ENCODE data around the gene TCAIM. TPM values are rescaled to one million over a fixed set of nuclear protein-coding genes. Genes with fewer than 3 reads are reported as not detected.

TCAIM gene
- total and polyA plus RNA-seq, 9 of the 15 experiments (the other 6 are each of a cell fraction or from before 2014, with no cell fraction given) = 19.7 to 53.3 (median 36.9) TPM

DNA sequence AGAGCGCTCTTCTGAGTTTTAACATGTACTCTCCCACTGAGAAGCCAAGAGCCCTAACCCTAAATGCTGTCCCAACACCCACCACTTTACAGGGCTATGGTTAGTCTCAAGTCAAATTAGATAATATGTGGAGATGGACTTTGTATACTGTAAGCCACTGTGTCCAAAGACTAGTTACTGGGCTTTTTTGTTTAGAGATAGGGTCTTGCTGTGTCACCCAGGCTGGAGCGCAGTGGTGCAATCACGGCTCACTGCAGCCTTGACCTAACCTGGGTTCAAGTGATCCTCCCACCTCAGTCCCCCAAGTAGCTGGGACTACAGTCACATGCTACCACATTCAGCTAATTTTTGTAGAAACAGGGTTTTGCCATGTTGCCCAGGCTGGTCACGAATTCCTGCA lies 115.7 kb downstream of the TCAIM start:
- Histone ChIP-seq H3K9ac (ENCODE audit: insufficient read depth in 1 of 2, low read depth in 2 of 2, low read length in 2 of 2) (no peak overlapping the region), H3K79me2 (ENCODE audit: control insufficient read depth, insufficient read depth, low read length) (peaks cover 13% of the 10 kb centered on the region; the same call in 1 of the 3 replicates), H3K9me3 (replicated peaks; ENCODE audit: control insufficient read depth, insufficient read depth, low read depth, low read length) (0 out of 2 replicates have a peak, but pooled peaks cover 4% of the 10 kb centered on the region), H4K20me1 (replicated peaks; ENCODE audit: control insufficient read depth, insufficient read depth, low read length) (no peaks in the 10 kb centered on the region), H2AFZ (ENCODE audit: low read depth, low read length) (no peak overlapping the region), H3K27me3 (ENCODE audit: control insufficient read depth in 2 of 2, insufficient read depth in 2 of 2, low read length in 2 of 2) (no peaks in the 10 kb centered on the region), H3K4me2 (ENCODE audit: insufficient read depth, low read length) (no peak overlapping the region), H3K36me3 (ENCODE audit: control insufficient read depth, insufficient read depth, low read length) (peaks cover 92% of the 10 kb centered on the region), H3K27ac (ENCODE audit: extremely low read depth, low read depth, low read length) (no peak overlapping the region), H3K4me1 (replicated peaks in 1 of 2; ENCODE audit: control insufficient read depth in 2 of 2, insufficient read depth in 2 of 2, low read length in 2 of 2) (0 out of 5 replicates have a peak, but pooled peaks cover 0 to 5% of the 10 kb centered on the region in 2 experiments), H3K9me1 (ENCODE audit: control insufficient read depth, insufficient read depth, low read length) (no peaks in the 10 kb centered on the region), H3K4me3 (no peak overlapping the region)
- ATAC-seq (no peak; the same call in 2 of the 3 replicates), DNase-seq (ENCODE audit: extremely low read depth in 1 of 4, low spot score in 3 of 4) (peak in 1 of 4 experiments; percentile 3), FAIRE-seq (no peak)
- ChIA-PET CTCF (ENCODE audit: low intra/inter-chr PET ratio) (no interaction called here), POLR2A (no interaction called here)
- intact Hi-C loops (cut with micrococcal nuclease) = no loop called here
- in situ Hi-C loops (cut with MboI) = no loop called here
- 83% methylated on average over 4 of the region's 4 CpGs for WGBS (ENCODE audit: insufficient coverage, low coverage, missing lambda C conversion rate)
- TF ChIP-seq, protein P1, sequence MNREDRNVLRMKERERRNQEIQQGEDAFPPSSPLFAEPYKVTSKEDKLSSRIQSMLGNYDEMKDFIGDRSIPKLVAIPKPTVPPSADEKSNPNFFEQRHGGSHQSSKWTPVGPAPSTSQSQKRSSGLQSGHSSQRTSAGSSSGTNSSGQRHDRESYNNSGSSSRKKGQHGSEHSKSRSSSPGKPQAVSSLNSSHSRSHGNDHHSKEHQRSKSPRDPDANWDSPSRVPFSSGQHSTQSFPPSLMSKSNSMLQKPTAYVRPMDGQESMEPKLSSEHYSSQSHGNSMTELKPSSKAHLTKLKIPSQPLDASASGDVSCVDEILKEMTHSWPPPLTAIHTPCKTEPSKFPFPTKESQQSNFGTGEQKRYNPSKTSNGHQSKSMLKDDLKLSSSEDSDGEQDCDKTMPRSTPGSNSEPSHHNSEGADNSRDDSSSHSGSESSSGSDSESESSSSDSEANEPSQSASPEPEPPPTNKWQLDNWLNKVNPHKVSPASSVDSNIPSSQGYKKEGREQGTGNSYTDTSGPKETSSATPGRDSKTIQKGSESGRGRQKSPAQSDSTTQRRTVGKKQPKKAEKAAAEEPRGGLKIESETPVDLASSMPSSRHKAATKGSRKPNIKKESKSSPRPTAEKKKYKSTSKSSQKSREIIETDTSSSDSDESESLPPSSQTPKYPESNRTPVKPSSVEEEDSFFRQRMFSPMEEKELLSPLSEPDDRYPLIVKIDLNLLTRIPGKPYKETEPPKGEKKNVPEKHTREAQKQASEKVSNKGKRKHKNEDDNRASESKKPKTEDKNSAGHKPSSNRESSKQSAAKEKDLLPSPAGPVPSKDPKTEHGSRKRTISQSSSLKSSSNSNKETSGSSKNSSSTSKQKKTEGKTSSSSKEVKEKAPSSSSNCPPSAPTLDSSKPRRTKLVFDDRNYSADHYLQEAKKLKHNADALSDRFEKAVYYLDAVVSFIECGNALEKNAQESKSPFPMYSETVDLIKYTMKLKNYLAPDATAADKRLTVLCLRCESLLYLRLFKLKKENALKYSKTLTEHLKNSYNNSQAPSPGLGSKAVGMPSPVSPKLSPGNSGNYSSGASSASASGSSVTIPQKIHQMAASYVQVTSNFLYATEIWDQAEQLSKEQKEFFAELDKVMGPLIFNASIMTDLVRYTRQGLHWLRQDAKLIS (CRISPR knock-in tag; IDR thresholded peaks at IDR 0.05) = no peak
- BruUV-seq (replicated peaks) = no TSS peak

Data from K562 (cell line).